NB4 (cell line): ENCODE results near the gene SCN2B.

Experiments
- MYC ChIP-seq: IDR thresholded peaks from 2 replicates; pipeline ENCODE4 v1.6.1; 2011; ENCODE audit warnings: low read depth, low read length
- POLR2A ChIP-seq: IDR thresholded peaks from 2 replicates; pipeline ENCODE4 v1.6.1; 2011; ENCODE audit warnings: mild to moderate bottlenecking; ENCODE audit not compliant: insufficient read length; ENCODE audit errors: extremely low read depth
- TF ChIP-seq, protein P1 (sequence below): IDR thresholded peaks from one replicate; pipeline ENCODE4 v1.5.1; 2012; ENCODE audit warnings: low read depth, low read length
- TF ChIP-seq, protein P2 (sequence below): IDR thresholded peaks from 2 replicates; pipeline ENCODE4 v1.6.1; 2011; ENCODE audit warnings: low read depth, low read length

DNA sequence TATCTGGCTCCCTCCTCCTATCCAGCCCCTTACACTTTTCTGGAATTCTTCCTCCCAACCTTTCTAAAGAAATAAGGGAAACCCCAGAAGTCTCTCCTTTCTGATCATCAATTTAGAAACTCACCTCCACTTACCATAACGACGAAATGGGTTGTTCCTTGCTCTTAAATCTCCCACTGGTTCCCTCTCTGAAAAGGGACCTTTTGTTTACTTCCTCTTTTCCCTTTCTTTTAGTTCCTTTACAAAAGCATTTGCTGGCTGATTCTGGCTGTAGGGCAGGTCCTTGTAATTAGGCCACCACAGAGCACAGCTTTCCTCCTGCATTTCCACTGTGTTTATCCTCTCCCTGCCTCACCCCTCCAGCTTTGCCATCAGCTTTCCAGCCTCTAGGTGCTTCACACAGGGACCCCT is 36.3 kb upstream of the SCN2B start:
- TF ChIP-seq MYC (no peak), POLR2A (no peak)
- TF ChIP-seq, protein P1, sequence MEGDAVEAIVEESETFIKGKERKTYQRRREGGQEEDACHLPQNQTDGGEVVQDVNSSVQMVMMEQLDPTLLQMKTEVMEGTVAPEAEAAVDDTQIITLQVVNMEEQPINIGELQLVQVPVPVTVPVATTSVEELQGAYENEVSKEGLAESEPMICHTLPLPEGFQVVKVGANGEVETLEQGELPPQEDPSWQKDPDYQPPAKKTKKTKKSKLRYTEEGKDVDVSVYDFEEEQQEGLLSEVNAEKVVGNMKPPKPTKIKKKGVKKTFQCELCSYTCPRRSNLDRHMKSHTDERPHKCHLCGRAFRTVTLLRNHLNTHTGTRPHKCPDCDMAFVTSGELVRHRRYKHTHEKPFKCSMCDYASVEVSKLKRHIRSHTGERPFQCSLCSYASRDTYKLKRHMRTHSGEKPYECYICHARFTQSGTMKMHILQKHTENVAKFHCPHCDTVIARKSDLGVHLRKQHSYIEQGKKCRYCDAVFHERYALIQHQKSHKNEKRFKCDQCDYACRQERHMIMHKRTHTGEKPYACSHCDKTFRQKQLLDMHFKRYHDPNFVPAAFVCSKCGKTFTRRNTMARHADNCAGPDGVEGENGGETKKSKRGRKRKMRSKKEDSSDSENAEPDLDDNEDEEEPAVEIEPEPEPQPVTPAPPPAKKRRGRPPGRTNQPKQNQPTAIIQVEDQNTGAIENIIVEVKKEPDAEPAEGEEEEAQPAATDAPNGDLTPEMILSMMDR = no peak
- TF ChIP-seq, protein P2, sequence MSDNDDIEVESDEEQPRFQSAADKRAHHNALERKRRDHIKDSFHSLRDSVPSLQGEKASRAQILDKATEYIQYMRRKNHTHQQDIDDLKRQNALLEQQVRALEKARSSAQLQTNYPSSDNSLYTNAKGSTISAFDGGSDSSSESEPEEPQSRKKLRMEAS = no peak
